GM06990 (cell line): ENCODE measurements around the gene HIC1.

ENCODE experiments used
- DNase-seq: peaks from one replicate; pipeline ENCODE4 v3.0.0-alpha.2; 2011; ENCODE audit not compliant: insufficient read length; ENCODE audit errors: extremely low read depth
- H3K27me3 ChIP-seq: replicated peaks from 2 replicates; pipeline ENCODE4 v1.6.0; 2011; ENCODE audit warnings: low read length; ENCODE audit not compliant: control insufficient read depth, insufficient read depth
- H3K36me3 ChIP-seq: 2 replicates; pipeline ENCODE4 v1.5.1; 2011; ENCODE audit warnings: low read length; ENCODE audit not compliant: control insufficient read depth, insufficient read depth
- H3K4me3 ChIP-seq: replicated peaks from 2 replicates; pipeline ENCODE4 v1.5.1; 2011; ENCODE audit warnings: low read depth, mild to moderate bottlenecking, control low read depth, low read length
- CTCF ChIP-seq: IDR thresholded peaks from 2 replicates; pipeline ENCODE4 v1.5.1; 2011; ENCODE audit warnings: low read length, control low read depth, mild to moderate bottlenecking, inconsistent platforms; ENCODE audit not compliant: insufficient read depth, poor library complexity, severe bottlenecking

The HIC1 gene

GRCh38 chr17:2107050-2107449 lies 52.1 kb downstream of the HIC1 start:
- Histone ChIP-seq H3K36me3 (no peaks in the 10 kb centered on the region; the same call in 1 of the 2 replicates), H3K4me3 (no peak overlapping the region), H3K27me3 (no peaks in the 10 kb centered on the region)
- TF ChIP-seq CTCF = no peak
- DNase-seq = no peak

- H3K36me3 ChIP-seq = no peaks in the 10 kb centered on the region; the same call in 1 of the 2 replicates
- DNase-seq = no peak
These were observed 52.6 kb downstream of the HIC1 start for GRCh38 chr17:2107506-2107905.

GRCh38 chr17:2108170-2108569 lies 53.3 kb downstream of the HIC1 start:
- DNase-seq = no peak
- H3K36me3 ChIP-seq = no peaks in the 10 kb centered on the region; the same call in 1 of the 2 replicates
- no peak overlapping the region for H3K4me3 ChIP-seq
- H3K27me3 ChIP-seq = no peaks in the 10 kb centered on the region
- no peak for TF ChIP-seq CTCF

More at GRCh38 chr17:2107506-2107905, 52.6 kb downstream of the HIC1 start:
- no peak for TF ChIP-seq CTCF
- Histone ChIP-seq H3K4me3 (no peak overlapping the region), H3K27me3 (no peaks in the 10 kb centered on the region)

GRCh38 chr17:2110436-2110835 lies 55.5 kb downstream of the HIC1 start:
- TF ChIP-seq CTCF = no peak
- H3K27me3 ChIP-seq = no peaks in the 10 kb centered on the region
- H3K4me3 ChIP-seq = no peak overlapping the region
- no peaks in the 10 kb centered on the region; the same call in 1 of the 2 replicates for H3K36me3 ChIP-seq
- DNase-seq = no peak

GRCh38 chr17:2111691-2112090 lies 56.8 kb downstream of the HIC1 start:
- H3K4me3 ChIP-seq = no peak overlapping the region
- no peak for DNase-seq
- no peaks in the 10 kb centered on the region; the same call in 1 of the 2 replicates for H3K36me3 ChIP-seq
- TF ChIP-seq CTCF = no peak
- H3K27me3 ChIP-seq = no peaks in the 10 kb centered on the region
